GM18517 (cell line): ENCODE data around the gene PITPNM1.
"Not testable (repeated sequence)": the region's sequence is repeated elsewhere in the genome, so short reads cannot be mapped to it uniquely, and the experiment has no call there.

Source experiments
- ATAC-seq: cut with Tn5 transposase; IDR thresholded peaks from one replicate; pipeline ENCODE4 v1.9.1; 2021; ENCODE audit warnings: mild to moderate bottlenecking, moderate library complexity; ENCODE audit not compliant: unreplicated experiment

Gene PITPNM1

GRCh38 chr11:67491276-67492068 is 13.7 kb downstream of the PITPNM1 start:
- ATAC-seq, result no peak

- no peak for ATAC-seq
Measured at GRCh38 chr11:67490727-67491065, 14.5 kb downstream of the PITPNM1 start.

- no peak for ATAC-seq
Measured at GRCh38 chr11:67489885-67490726, 15.1 kb downstream of the PITPNM1 start.

- ATAC-seq, result no peak
Measured at GRCh38 chr11:67489203-67489884, 15.8 kb downstream of the PITPNM1 start.

GRCh38 chr11:67486481-67487195 is 18.5 kb downstream of the PITPNM1 start:
- peak; percentile 28 for ATAC-seq

- ATAC-seq, result not testable (repeated sequence)
Measured at GRCh38 chr11:67485873-67486361, 19.2 kb downstream of the PITPNM1 start.

GRCh38 chr11:67484847-67485311 is 20.3 kb downstream of the PITPNM1 start:
- ATAC-seq, result no peak

- no peak for ATAC-seq
Measured at GRCh38 chr11:67483831-67484665, 21.1 kb downstream of the PITPNM1 start.

GRCh38 chr11:67482827-67483798 is 22.1 kb downstream of the PITPNM1 start, which contains the start of gene AIP:
Gene AIP, plus strand, starts transcription at chr11:67483026. Its CDS starts 133 bp downstream, at chr11:67483159.
- ATAC-seq, result peak; percentile 51

GRCh38 chr11:67482275-67482826 is 22.8 kb downstream of the PITPNM1 start:
- ATAC-seq, result no peak

- ATAC-seq, result not testable (repeated sequence)
Measured at GRCh38 chr11:67477344-67478050, 27.7 kb downstream of the PITPNM1 start.

GRCh38 chr11:67476692-67477091 is 28.5 kb downstream of the PITPNM1 start:
- ATAC-seq, result not testable (repeated sequence)

GRCh38 chr11:67472882-67473281 is 32.3 kb downstream of the PITPNM1 start:
- ATAC-seq, result no peak

- ATAC-seq, result no peak
Measured at GRCh38 chr11:67470337-67471002, 34.7 kb downstream of the PITPNM1 start.

GRCh38 chr11:67469508-67469811 is 35.7 kb downstream of the PITPNM1 start:
- peak; percentile 7 for ATAC-seq

GRCh38 chr11:67468759-67469507 is 36.2 kb downstream of the PITPNM1 start, which contains the start of gene TMEM134:
Gene TMEM134, minus strand, starts transcription at chr11:67469251. Its CDS starts 59 bp downstream, at chr11:67469192.
- peak; percentile 41 for ATAC-seq
